B cell (primary cell): ENCODE measurements around the gene CABLES2. TPM values are rescaled to one million over a fixed set of nuclear protein-coding genes. Genes with fewer than 3 reads are reported as not detected.
A peak's percentile ranks its signal among the peaks of the same experiment; 100 is the strongest.

Experiments
- ATAC-seq: fragments of 200-7000 bp; cut with Tn5 transposase; one replicate; pipeline ENCODE4 v1.10.0; 2021; ENCODE audit warnings: low read depth, mild to moderate bottlenecking, moderate number of reproducible peaks, moderate library complexity
- CTCF ChIA-PET: fragments of 350-600 bp; sonication (Branson Sonifier 250); formaldehyde crosslinking; loops from one replicate; lab custom pipeline; 2021; ENCODE audit warnings: antibody characterized with exemption, inconsistent platforms; lab: Charles Lee
- POLR2A ChIA-PET: fragments of 350-600 bp; sonication (Branson Sonifier 250); formaldehyde crosslinking; loops from one replicate; lab custom pipeline; 2021; ENCODE audit warnings: antibody characterized with exemption; lab: Charles Lee
- DNase-seq: peaks from one replicate; pipeline ENCODE4 v3.0.0; 2013
- H2AFZ ChIP-seq: 2 replicates; pipeline ENCODE4 v1.6.1; 2012; ENCODE audit warnings: mild to moderate bottlenecking, low read depth, low read length; ENCODE audit not compliant: insufficient read depth, poor library complexity, severe bottlenecking
- H3K27ac ChIP-seq, 2 donors: 1 replicate in 1 of 2; 2 replicates in 1 of 2; pipeline ENCODE4 v1.5.1; 2012 to 2013; ENCODE audit warnings: low read length in 2 of 2, mild to moderate bottlenecking in 2 of 2, moderate library complexity in 1 of 2
- H3K27me3 ChIP-seq, 4 experiments: fragments of 200-600 bp in 1 of 4; sonication (generic) in 1 of 4; replicated peaks in 1 of 4; 1 replicate in 2 of 4; 2 replicates in 2 of 4; pipeline versions ENCODE4 v1.6.1 to v1.7.0; 2013 to 2016; ENCODE audit warnings: low read length in 3 of 4, mild to moderate bottlenecking in 2 of 4, mixed read lengths in 1 of 4, moderate library complexity in 1 of 4; ENCODE audit not compliant: insufficient read depth in 4 of 4, control insufficient read depth in 3 of 4; ENCODE audit errors: control extremely low read depth in 1 of 4
- H3K36me3 ChIP-seq, 2 experiments: replicated peaks in 1 of 2; 1 replicate in 1 of 2; 2 replicates in 1 of 2; pipeline versions ENCODE4 v1.6.1 to v1.7.1; 2013; ENCODE audit warnings: low read length in 1 of 2; ENCODE audit not compliant: insufficient read depth in 2 of 2, control insufficient read depth in 1 of 2; ENCODE audit errors: control extremely low read depth in 1 of 2, extremely low read depth in 1 of 2
- H3K4me1 ChIP-seq, 2 donors: fragments of 200-600 bp in 1 of 2; sonication (generic) in 1 of 2; 1 replicate in 1 of 2; 2 replicates in 1 of 2; pipeline versions ENCODE4 v1.5.1 to v1.6.1; 2013 to 2017; ENCODE audit warnings: low read length in 2 of 2; ENCODE audit not compliant: control insufficient read depth in 2 of 2, insufficient read depth in 2 of 2
- H3K4me2 ChIP-seq: replicated peaks from 2 replicates; pipeline ENCODE3; 2012; ENCODE audit warnings: mild to moderate bottlenecking, low read depth, low read length; ENCODE audit not compliant: poor library complexity, severe bottlenecking
- H3K4me3 ChIP-seq, 5 experiments: fragments of 200-600 bp in 1 of 5; sonication (generic) in 1 of 5; 1 replicate in 3 of 5; 2 replicates in 2 of 5; pipeline versions ENCODE4 v1.5.1 to v1.7.0; 2011 to 2016; ENCODE audit warnings: low read length in 4 of 5, mild to moderate bottlenecking in 4 of 5, low read depth in 2 of 5, control low read depth in 1 of 5, moderate library complexity in 1 of 5; ENCODE audit not compliant: insufficient read depth in 1 of 5; ENCODE audit errors: control extremely low read depth in 1 of 5, extremely low read depth in 1 of 5
- H3K79me2 ChIP-seq: fragments of 200-600 bp; sonication (generic); one replicate; pipeline ENCODE4 v1.6.0; 2016; ENCODE audit warnings: low read length; ENCODE audit not compliant: control insufficient read depth, insufficient read depth
- H3K9ac ChIP-seq: fragments of 200-600 bp; sonication (generic); 2 replicates; pipeline ENCODE4 v1.6.1; 2017; ENCODE audit warnings: mild to moderate bottlenecking, low read length, moderate library complexity
- H3K9me3 ChIP-seq, 3 donors: one replicate each; pipeline versions ENCODE4 v1.6.1 to v1.7.1; 2013; ENCODE audit warnings: low read length in 2 of 3; ENCODE audit not compliant: control insufficient read depth in 2 of 3, insufficient read depth in 1 of 3; ENCODE audit errors: control extremely low read depth in 1 of 3
- H4K20me1 ChIP-seq: 2 replicates; pipeline ENCODE4 v1.6.0; 2012; ENCODE audit warnings: mild to moderate bottlenecking, low read length; ENCODE audit not compliant: insufficient read depth, control insufficient read depth, poor library complexity, severe bottlenecking
- H3K27ac Mint-ChIP-seq: one replicate; pipeline ENCODE4 v1.8.0; 2021; ENCODE audit warnings: mixed read lengths
- H3K27me3 Mint-ChIP-seq: one replicate; pipeline ENCODE4 v1.8.0; 2021; ENCODE audit warnings: mixed read lengths
- H3K4me1 Mint-ChIP-seq: one replicate; pipeline ENCODE4 v1.8.0; 2021; ENCODE audit warnings: mixed read lengths
- H3K4me3 Mint-ChIP-seq: one replicate; pipeline ENCODE4 v1.8.0; 2021; ENCODE audit warnings: mixed read lengths
- H3K9me3 Mint-ChIP-seq: one replicate; pipeline ENCODE4 v1.8.0; 2022; ENCODE audit warnings: mixed read lengths; ENCODE audit not compliant: insufficient read depth
- CTCF ChIP-seq: fragments of 200-600 bp; IDR thresholded peaks from one replicate; pipeline ENCODE4 v1.8.0; 2022; ENCODE audit warnings: antibody characterized with exemption, mild to moderate bottlenecking
- EZH2 ChIP-seq: IDR thresholded peaks from 2 replicates; pipeline ENCODE4 v1.6.1; 2012; ENCODE audit warnings: borderline replicate concordance, low read depth, mild to moderate bottlenecking, moderate library complexity, low read length; ENCODE audit not compliant: insufficient read depth, poor library complexity, severe bottlenecking
- WGBS: methylation state at CpG from one replicate; pipeline ENCODE4 v1.1.5; 2013; ENCODE audit warnings: missing lambda C conversion rate; ENCODE audit not compliant: insufficient coverage; 5-methylcytosine and 5-hydroxymethylcytosine counted together
- intact Hi-C: fragments of 100-400 bp; cut with micrococcal nuclease; formaldehyde crosslinking; loops from one replicate; pipeline ENCODE4 v1.10.0; 2022
- polyA plus RNA-seq: library from polyadenylated mRNA; depleted of rRNA; stranded (reverse); fragments of >200 nt; gene quantifications from 2 replicates; pipeline ENCODE4 v1.2.3, GENCODE V29; 2012
- total RNA-seq, 2 donors: library from RNA; stranded (reverse); fragments of 120-200 nt in 1 of 2; gene quantifications; 1 replicate in 1 of 2; 2 replicates in 1 of 2; pipeline versions ENCODE4 v1.2.3 to v1.2.4, GENCODE V29; 2013 to 2022

Gene CABLES2
- total and polyA plus RNA-seq, 2 donors (not counting 1 experiment from before 2014, with no cell fraction given): 4.8 to 8.2 TPM

GRCh38 chr20:62381842-62382241 lies 25.2 kb downstream of the CABLES2 start:
- Histone ChIP-seq H3K9ac (no peak overlapping the region), H2AFZ (no peak overlapping the region), H3K27me3 (no peaks in the 10 kb centered on the region), H3K36me3 (no peaks in the 10 kb centered on the region), H3K79me2 (peaks cover 18% of the 10 kb centered on the region), H3K4me2 (no peak overlapping the region), H3K27ac (no peak overlapping the region), H3K4me3 (no peak overlapping the region), H3K4me1 (peaks cover 6 to 19% of the 10 kb centered on the region in 2 donors), H3K9me3 (no peaks in the 10 kb centered on the region), H4K20me1 (no peaks in the 10 kb centered on the region)
- CTCF ChIA-PET: interaction anchor here (0.9 to 2.6 kb wide), 18 partner anchors 10 to 426 kb away, joined by 3 to 81 read pairs (median 5); partner anchors contain the start of genes ADRM1 and LAMA5
- no peaks in the 10 kb centered on the region for H3K27me3 Mint-ChIP-seq
- no peak for TF ChIP-seq EZH2
- TF ChIP-seq CTCF: no peak
- DNase-seq: no peak
- H3K27ac Mint-ChIP-seq: peak overlapping the region; percentile 29
- no peak for ATAC-seq
- H3K4me3 Mint-ChIP-seq: no peak overlapping the region
- peaks cover 4% of the 10 kb centered on the region for H3K9me3 Mint-ChIP-seq
- H3K4me1 Mint-ChIP-seq: peaks cover 27% of the 10 kb centered on the region
- POLR2A ChIA-PET: interaction anchor here (1.4 kb wide), 1 partner anchor 81 kb away, joined by 3 read pairs; no protein-coding TSS in a partner anchor
- intact Hi-C loops: loop anchor here (1.0 to 10.0 kb wide), 4 partner anchors 80 to 371 kb away; partner anchors contain the start of genes ADRM1, LSM14B and OSBPL2
- 100% methylated on average over 6 of the region's 6 CpGs for WGBS

GRCh38 chr20:62381202-62381797 lies 25.8 kb downstream of the CABLES2 start:
- WGBS: 92% methylated on average over 8 of the region's 16 CpGs

More at GRCh38 chr20:62381202-62381797, 25.8 kb downstream of the CABLES2 start:
- Histone ChIP-seq H3K9me3 (no peaks in the 10 kb centered on the region), H3K4me2 (no peak overlapping the region), H3K27me3 (no peaks in the 10 kb centered on the region), H2AFZ (no peak overlapping the region), H3K27ac (no peak overlapping the region), H3K4me3 (no peak overlapping the region), H3K79me2 (peaks cover 13% of the 10 kb centered on the region), H4K20me1 (no peaks in the 10 kb centered on the region), H3K36me3 (no peaks in the 10 kb centered on the region), H3K9ac (no peak overlapping the region), H3K4me1 (peaks cover 6 to 18% of the 10 kb centered on the region in 2 donors)
- ChIA-PET CTCF (interaction anchor here (1.2 to 2.6 kb wide), 4 partner anchors 13 to 82 kb away, joined by 3 to 81 read pairs (median 9); partner anchors contain the start of gene ADRM1), POLR2A (interaction anchor here (0.6 kb wide), 1 partner anchor 224 kb away, joined by 10 read pairs; no protein-coding TSS in a partner anchor)
- DNase-seq: no peak
- ATAC-seq: no peak
- no peak overlapping the region for H3K27ac Mint-ChIP-seq
- no peak overlapping the region for H3K4me3 Mint-ChIP-seq
- intact Hi-C loops: loop anchor here (10.0 kb wide), 1 partner anchor 256 kb away; the partner anchor contains the start of gene LSM14B
- no peaks in the 10 kb centered on the region for H3K27me3 Mint-ChIP-seq
- H3K4me1 Mint-ChIP-seq: peaks cover 24% of the 10 kb centered on the region
- H3K9me3 Mint-ChIP-seq: peaks cover 4% of the 10 kb centered on the region
- TF ChIP-seq CTCF (no peak), EZH2 (no peak)
